K562 (cell line): ENCODE results near the gene GLRX2. TPM values are rescaled to one million over a fixed set of nuclear protein-coding genes. Genes with fewer than 3 reads are reported as not detected.

Experiments used
- ARID4B ChIP-seq: sonication (generic); formaldehyde crosslinking; IDR thresholded peaks from 2 replicates; pipeline ENCODE4 v1.8.0; 2022; ENCODE audit warnings: mild to moderate bottlenecking, missing genetic modification reagents
- SNRNP70 ChIP-seq: fragments of 200-400 bp; formaldehyde crosslinking; optimal IDR thresholded peaks from 2 replicates; pipeline ENCODE3; 2017; ENCODE audit warnings: low read depth, low read length
- SUPT5H ChIP-seq: fragments of 450-650 bp; IDR thresholded peaks from 2 replicates; pipeline ENCODE4 v1.6.1; 2016
- ZBTB40 ChIP-seq, 2 experiments: fragments of 450-650 bp in 1 of 2; sonication (generic) in 1 of 2; formaldehyde crosslinking in 1 of 2; IDR thresholded peaks; 2 replicates each; pipeline versions ENCODE4 v1.7.1 to v1.9.0; 2016 to 2022; ENCODE audit warnings: inconsistent platforms in 1 of 2, mild to moderate bottlenecking in 1 of 2, missing genetic modification reagents in 1 of 2
- ZNF165 ChIP-seq: fragments of 250-450 bp; sonication (Bioruptor Pico); IDR thresholded peaks from 2 replicates; pipeline ENCODE4 v1.4.0; 2020; ENCODE audit warnings: borderline replicate concordance
- ZNF586 ChIP-seq: fragments of 450-650 bp; formaldehyde crosslinking; conservative IDR thresholded peaks from 2 replicates; pipeline ENCODE4 v1.4.0; 2020; ENCODE audit warnings: mild to moderate bottlenecking, moderate library complexity
- polyA plus RNA-seq, 8 experiments: library from polyadenylated mRNA; depleted of rRNA in 4 of 8; stranded (reverse) in 5 of 8; unstranded in 3 of 8; fragments of >200 nt; fragmentation: Nextera tagmentation in 2 of 8; fragmentation: Illumina TruSeq in 1 of 8; extraction: Ambion mirVana in 2 of 8; extraction: Trizol in 1 of 8; gene quantifications; 2 replicates each; pipeline versions ENCODE4 v1.2.1 to v1.2.3, GENCODE V29; 2011 to 2014; ENCODE audit warnings: inconsistent platforms in 1 of 8, missing spikeins in 1 of 8
- total RNA-seq, 7 experiments: library from RNA; depleted of rRNA in 6 of 7; stranded (reverse); fragments of >200 nt in 6 of 7; fragmentation: Illumina TruSeq in 2 of 7; extraction: Trizol in 2 of 7; gene quantifications; 2 replicates each; pipeline versions ENCODE4 v1.2.1 to v1.2.3, GENCODE V29; 2011 to 2021; ENCODE audit warnings: low replicate concordance in 1 of 7

Gene GLRX2
- total and polyA plus RNA-seq, 9 of the 15 experiments (the other 6 are each of a cell fraction or from before 2014, with no cell fraction given), result 13.3 to 82.6 (median 55.1) TPM

GRCh38 chr1:193104502-193104906 lies 710 bp downstream of the GLRX2 start (continued):
- TF ChIP-seq ZBTB40 (IDR thresholded peaks at IDR 0.05) (no peak), ZBTB40 (CRISPR knock-in tag; IDR thresholded peaks at IDR 0.05) (no peak), SNRNP70 (no peak), ZNF586 (CRISPR knock-in tag) (no peak), ZNF165 (CRISPR knock-in tag) (no peak), SUPT5H (no peak), ARID4B (CRISPR knock-in tag) (no peak; the same call in 1 of the 2 replicates)
